M059J (cell line): Measurements from ENCODE around the gene KDM1B. TPM values are rescaled to one million over a fixed set of nuclear protein-coding genes. Genes with fewer than 3 reads are reported as not detected.
"Not testable (repeated sequence)": the region's sequence is repeated elsewhere in the genome, so short reads cannot be mapped to it uniquely, and the experiment has no call there.

Source experiments
- DNase-seq: peaks from one replicate; pipeline ENCODE4 v3.0.0-alpha.2; 2012; ENCODE audit warnings: low read depth
- total RNA-seq: library from RNA; depleted of rRNA; stranded (reverse); fragments of >200 nt; shearing (Covaris generic); gene quantifications from 2 replicates; pipeline ENCODE4 v1.2.3, GENCODE V29; 2014

Gene KDM1B
- total RNA-seq, 1 experiment from 2014 or later = 20.5 TPM

DNA sequence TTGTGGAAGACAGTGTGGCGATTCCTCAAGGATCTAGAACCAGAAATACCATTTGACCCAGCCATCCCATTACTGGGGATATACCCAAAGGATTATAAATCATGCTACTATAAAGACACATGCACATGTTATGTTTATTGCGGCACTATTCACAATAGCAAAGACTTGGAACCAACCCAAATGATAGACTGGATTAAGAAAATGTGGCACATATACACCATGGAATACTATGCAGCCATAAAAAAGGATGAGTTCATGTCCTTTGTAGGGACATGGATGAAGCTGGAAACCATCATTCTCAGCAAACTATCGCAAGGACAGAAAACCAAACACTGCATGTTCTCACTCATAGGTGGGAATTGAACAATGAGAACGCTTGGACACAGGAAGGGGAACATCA lies 78.5 kb downstream of the KDM1B start:
- not testable (repeated sequence) for DNase-seq

DNA sequence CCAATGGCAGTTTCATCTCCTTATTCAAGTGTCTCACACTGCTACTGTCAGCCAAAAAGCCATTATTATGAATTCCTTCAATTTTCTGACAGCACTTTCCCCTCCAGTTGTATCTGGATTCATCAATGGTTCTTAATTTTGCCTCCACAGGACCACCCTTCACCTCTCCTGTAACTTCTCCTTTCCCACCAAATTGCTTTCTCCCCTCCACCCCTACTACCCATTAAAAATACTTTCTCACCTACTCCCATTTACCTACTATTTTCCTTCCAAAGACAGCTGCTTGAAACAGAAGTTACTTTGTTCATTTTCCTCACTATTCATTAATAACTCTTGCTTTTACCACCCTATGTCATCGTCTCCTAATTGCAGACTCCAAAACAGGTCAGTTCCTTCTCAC lies 79.3 kb downstream of the KDM1B start:
- DNase-seq = no peak

GRCh38 chr6:18235524-18235923 lies 80.3 kb downstream of the KDM1B start:
- no peak for DNase-seq

GRCh38 chr6:18237167-18237566 lies 81.9 kb downstream of the KDM1B start:
- DNase-seq = no peak

DNA sequence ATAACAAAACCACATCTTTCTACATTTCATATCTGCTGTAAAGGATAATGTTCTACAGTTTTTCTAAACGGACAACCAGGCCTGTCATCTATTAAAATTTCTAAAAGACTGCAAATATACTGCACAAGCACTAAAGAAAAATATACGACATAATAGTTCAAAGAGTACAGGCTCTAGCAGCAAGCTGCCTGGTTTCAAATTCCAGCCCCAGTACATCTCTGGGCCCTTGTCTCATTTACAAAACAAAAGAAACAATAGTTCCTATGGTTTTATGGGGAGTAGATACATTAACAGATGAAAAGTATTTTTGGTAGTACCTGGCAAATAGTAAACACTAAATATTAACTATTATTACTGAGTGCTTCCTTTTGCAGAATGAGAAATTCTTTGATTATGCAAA lies 85.0 kb downstream of the KDM1B start:
- DNase-seq = no peak

DNA sequence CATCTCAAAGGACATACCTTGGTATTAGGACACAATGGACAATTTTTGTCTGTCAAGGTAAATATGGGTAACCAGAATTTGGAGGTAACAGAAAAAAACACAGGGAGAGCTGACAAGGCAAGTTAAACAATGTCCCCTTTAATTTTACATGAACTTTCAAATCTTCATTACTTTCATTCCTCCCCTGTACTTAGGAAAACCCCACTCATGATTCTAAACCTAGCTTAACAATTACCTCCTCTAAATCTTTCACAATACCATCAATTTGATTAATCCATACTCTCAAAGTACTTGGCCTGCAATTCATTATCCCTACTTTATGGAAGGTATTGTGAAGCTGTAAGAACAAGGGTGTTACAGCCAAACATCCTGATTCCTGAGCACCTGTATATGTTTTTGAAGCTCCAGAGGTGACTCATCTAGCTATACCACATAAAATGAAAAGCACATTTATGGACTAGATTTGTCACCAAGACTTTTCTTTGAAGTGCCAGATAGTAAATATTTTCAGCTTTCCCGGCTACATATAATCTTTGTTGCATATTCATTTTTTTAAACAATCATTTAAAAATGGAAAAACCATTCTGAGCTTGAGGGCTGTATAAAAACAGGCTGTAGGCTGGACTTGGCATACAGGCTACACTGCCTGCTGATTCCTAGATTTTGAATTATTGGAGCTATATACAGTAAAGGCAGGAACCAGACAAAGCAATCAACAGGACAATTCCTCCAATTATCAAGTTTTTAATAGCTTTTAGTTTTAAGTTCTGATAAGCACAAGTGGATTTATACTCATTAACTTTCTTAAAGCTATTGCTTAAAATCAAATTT lies 86.2 kb downstream of the KDM1B start:
- peak; percentile 64 for DNase-seq

DNA sequence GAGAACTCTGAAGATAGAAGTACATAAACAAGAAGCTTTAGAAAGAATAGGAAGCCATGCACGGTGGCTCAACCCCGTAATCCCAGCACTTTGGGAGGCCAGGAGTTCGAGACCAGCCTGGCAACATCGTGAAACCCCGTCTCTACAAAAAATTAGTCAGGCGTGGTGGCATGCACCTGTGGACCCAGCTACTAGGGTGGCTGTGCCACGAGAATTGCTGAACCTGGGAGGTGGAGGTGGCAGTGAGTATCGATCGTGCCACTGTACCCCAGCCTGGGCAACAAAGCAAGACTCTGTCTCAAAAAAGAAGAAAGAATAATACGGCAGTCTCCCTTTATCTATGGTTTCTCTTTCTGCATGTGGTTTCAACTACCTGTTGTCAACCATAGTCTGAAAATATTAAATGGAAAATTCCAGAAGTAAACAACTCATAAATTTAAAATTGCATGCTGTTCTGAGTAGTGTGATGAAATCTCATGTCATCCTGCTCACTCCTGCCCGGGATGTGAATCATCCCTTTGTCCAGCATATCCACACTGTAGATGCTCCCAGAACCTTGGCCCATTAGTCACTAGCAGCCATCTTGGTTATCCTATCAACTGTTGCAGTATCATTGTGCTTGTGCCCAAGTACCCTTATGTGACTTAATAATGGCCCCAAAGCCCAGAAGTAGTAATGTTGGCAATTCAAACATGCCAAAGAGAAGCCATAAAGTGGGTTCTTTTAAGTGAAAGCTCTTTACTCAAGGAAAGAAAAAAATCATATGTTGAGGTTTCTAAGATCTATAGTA lies 87.0 kb downstream of the KDM1B start:
- DNase-seq = peak; percentile 97

DNA sequence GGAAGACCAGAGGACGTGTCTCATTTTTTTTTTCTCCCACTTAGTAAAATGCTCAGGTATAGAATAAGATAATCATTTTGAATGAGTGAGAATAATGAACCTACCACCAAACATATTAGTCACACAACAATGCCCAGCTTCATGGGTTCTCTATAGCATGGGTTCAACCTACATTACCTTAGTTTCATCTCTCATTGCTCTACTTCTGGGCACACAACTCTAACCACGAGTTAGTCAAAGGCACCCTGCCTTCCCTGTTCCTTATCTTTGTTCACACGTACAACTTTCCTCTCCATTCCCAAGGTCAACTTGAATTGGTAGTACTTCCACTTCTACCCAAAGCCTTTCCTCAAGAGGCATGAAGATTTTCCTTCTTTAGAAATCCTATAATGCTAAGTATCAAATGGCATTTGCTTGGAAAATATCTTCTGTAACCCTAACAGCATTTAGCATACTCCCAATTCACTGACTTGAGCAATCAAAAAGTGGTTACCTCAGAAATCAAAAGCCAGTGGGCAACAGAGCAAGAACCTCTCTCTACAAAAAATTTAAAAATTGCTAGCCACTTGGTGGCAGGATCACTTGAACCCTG lies 88.2 kb downstream of the KDM1B start:
- peak; percentile 40 for DNase-seq

- no peak for DNase-seq
Measured at GRCh38 chr6:18244251-18244650, 89.0 kb downstream of the KDM1B start.

DNA sequence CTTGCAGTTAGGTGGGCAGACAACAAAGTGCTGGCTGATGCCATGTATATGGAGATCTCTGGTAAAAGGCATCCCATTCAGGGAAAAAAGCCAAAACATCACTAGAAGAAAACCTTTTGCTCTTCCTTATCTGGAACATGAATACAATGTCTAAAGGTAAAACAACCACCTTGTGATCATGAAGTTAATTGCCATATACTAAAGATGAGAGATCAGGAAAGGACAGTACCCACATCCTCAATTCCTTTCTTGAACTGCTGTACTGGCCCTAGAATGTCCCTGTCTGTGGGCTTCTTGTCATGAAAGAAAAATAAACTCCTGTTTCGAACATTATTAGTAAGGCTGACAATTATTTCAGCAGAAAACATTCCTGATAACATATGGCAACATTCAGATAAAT lies 89.9 kb downstream of the KDM1B start:
- no peak for DNase-seq

- DNase-seq = peak; percentile 47
Measured at GRCh38 chr6:18245642-18246041, 90.4 kb downstream of the KDM1B start.

DNA sequence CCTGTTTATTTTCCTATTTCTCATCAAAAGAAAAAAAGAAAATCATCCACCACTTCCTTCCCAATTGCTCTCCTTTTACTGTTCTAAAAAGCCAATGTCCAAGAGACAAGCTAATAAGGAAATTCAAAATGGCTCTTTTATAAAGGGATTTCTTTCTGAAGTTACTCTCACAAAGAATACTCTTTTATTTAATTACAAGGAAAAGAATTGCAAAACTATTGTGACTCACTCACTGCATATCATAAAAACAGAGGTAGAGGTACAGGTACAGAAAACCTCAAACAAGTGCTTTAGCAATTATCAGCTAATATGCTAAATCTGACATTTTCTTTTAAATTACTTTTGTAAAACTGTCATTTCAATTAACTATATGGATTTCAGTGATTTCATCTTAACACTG lies 91.0 kb downstream of the KDM1B start:
- no peak for DNase-seq

GRCh38 chr6:18247002-18247401 lies 91.8 kb downstream of the KDM1B start:
- DNase-seq = no peak

GRCh38 chr6:18248698-18249097 lies 93.5 kb downstream of the KDM1B start:
- DNase-seq = no peak

DNA sequence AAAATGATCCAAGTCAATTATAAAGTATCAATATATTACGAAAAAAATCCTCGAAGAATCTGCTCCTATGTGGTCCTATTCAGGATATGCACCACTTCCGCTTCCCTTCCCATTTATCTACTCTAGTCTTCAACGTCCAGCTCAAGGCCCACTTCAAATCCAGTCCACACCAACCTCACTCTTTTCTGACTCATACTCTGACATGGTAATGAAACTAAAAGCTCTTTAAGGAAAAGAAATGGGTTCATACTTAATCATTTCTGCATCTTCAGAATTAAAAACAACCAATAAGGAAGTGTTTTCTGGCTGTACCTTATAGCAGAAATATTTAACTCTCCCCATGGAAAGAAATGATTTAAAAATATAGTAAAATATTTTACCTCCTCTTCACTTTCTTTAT lies 94.0 kb downstream of the KDM1B start:
- no peak for DNase-seq

DNA sequence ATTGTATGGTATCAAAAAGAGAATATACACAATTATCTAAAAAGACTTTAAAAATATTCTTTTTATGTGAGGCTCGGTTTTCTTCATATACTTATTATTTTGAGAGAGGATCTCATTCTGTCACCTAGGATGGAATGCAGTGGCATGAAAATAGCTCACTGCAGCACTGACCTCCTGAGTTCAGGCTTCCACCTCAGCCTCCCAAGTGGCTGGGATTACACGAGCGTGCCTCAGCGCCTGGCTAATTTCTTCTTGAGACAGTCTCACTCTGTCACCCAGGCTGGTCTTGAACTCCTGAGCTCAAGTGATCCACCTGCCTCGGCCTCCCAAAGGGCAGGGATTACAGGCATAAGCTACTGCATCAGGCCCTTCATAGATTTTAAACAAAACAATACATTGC lies 98.4 kb downstream of the KDM1B start:
- no peak for DNase-seq

- no peak for DNase-seq
Measured at GRCh38 chr6:18254793-18255192, 99.6 kb downstream of the KDM1B start.

DNA sequence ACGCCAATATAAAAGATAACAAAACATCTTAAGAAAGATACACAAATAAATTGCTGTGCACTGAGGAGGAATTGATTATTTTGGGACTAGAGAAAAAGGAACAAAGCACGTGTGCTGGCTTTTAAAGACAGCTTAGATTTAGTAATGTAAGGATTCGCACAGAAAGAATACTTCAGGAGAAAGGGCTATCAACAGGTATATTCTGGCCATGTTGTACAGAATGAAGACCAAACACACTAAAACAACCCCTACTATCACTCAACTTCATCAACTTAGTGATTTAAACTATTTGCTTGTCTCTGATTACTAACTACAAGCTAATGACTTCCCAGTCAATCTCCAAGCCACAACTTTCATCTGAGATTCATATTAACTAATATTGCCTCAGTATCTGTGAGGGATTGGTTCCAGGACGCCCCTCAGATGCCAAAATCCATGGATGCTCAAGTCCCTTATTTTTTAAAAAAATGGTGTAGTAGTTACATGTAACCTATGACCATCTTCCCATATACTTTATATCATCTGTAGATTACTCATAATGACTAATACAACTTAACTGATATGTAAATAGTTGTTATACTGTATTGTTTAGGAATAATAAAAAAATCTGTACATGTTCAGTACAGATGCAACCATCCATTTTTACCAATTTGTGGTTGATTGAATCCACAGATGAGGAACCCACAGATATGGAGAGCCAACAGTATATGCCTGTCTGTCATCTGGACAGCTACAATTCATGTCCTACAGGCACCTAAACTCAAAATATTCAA lies 104.6 kb downstream of the KDM1B start:
- no peak for DNase-seq

GRCh38 chr6:18260448-18261106 lies 105.4 kb downstream of the KDM1B start:
- peak; percentile 96 for DNase-seq

DNA sequence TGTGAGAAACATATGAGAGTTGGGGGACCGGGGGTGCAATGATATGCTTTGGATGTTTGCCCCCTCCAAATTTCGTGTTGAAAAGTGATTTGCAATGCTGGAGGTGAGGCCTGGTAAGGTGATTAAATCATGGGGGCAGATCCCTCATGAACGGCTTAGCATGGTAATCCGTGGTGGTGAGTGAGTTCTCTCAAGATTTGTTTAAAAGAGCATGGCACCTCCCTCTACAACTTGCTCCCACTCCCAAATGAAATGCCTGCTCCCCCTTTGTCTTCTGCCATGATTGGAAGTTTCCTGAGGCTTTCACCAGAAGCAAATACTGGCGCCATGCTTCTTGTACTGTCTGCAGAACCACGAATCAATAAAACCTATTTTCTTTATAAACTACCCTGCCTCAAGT lies 106.7 kb downstream of the KDM1B start:
- no peak for DNase-seq

GRCh38 chr6:18262702-18263417 lies 107.6 kb downstream of the KDM1B start:
- DNase-seq = peak; percentile 65
